ENCODE data around the gene FAM114A1.

FAM114A1 gene

DNA sequence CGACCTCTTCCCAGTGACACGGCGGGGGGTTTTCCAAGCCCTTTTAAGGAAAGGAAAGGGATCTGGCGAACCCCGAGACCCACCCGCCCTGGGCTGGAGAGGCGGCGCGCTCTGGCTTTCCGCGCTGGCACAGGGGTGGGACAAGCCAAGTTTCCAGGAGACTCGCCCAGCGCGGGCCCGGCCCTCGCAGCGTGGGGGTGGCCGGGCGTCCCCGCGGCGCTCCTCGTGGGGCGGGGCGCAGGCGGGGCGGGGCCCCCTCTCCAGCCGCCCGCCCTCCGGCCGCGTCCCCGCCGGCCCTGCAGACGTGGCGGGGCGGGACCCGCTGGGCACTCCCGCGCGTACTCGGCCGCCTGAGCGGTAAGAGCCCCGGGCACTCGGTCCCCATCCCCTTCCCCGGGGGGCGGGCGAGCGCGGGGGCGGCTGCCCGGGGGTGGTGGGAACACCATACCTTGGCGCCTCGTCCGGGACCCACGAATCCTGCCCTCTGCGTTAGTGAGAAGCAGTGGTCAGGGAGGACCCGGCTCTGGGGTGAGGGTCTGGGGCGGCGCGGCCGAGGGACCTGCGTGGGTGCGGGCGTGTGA lies at the start of gene FAM114A1:
Gene FAM114A1 (plus strand): TSS at position 329 of the 581 bp plus-strand sequence. CDS start 10,273 bp downstream, outside the sequence.
- peak; percentile 21 for DNase-seq

DNA sequence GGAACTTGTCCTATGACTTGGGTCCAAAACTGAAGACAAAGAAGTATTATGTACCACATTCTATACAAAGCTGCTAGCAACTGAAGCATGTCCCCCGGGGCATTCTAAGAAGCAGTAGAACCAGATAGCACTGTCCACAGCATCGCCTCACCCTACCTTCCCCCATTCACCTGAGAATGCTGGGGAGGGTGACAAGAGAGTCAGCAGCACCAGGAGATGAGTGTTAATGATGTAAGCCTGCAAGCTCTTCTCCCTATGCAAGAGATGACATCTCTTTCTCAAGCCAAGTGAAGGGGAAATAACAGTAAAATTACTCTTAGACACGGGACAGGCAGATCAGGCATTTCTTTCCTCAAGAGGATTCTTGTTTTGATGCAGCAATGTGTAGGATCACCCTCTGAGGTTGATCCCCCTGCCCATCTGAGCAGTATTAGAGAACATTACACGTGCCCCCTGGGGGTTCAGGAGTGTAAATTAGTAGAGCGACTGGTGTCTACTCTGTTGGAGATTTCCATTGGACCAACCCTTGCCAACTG lies 49.1 kb upstream of the FAM114A1 start:
- no peak for DNase-seq

DNA sequence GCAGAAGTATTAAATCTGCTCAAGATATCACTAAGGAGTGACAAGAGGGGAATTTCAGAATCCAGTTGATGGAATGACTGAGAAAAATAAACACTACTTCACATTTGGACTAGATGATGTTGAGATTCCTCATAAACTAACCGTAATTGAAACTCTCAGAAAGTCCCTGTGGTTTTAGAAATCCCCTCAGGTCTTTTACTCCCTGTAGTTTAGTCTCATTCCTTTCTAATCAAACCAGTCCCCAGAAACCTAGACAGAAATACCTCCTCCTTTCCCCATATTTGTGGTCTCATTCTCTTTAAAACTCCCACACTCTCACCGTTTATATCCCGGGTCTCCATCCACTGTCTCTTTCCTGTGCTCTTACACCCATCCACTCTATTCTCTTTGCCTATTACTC lies 48.0 kb upstream of the FAM114A1 start:
- no peak for DNase-seq

DNA sequence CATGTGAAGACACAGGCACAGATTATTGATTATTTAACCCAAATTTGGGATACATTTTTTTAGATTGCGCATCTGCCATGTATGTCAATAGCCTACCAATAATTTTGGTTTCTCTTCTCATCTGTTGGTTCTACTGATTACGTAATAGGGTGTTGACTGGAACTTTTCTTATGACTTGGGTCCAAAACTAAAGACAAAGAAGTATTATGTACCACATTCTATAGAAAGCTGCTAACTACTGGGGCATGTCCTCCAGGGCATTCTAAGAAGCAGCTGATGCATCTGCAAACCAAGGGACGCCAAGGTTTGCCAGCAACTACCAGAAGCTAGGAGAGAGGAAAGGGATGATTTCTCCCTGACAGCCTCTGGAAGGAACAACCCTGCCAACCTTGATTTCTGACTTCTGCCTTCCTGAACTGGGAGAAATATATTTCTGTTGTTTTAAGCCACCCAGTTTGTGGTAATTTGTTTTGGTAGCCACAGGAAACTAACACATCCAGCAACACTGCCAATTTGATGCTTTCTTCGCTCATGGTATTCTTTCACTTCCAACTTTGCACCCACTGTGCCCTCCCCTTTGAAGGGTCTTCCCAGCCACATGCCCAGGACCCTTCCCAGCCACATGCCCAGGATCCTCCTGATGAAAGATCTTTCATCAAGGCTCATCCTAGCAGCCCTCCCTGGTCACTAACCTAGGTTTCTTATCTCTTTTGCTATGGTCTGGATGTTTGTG lies 47.1 kb upstream of the FAM114A1 start:
- no peak for DNase-seq

DNA sequence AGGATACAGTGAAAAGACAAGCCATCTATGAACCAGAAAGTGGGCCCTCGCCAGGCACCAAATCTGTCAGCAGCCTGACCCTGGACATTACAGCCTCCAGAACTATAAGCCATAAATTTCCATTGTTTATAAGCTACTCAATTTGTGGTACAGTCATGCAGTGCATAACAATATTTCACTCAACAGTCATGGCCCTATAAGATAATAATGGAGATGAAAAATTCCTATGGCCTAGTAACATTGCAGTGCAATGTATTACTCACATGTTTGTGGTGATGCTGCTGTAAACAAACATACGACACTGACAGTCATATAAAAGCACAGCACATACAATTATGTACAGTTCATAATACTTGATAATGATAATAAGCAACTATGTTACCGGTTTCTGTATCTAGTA lies 45.9 kb upstream of the FAM114A1 start:
- no peak for DNase-seq

DNA sequence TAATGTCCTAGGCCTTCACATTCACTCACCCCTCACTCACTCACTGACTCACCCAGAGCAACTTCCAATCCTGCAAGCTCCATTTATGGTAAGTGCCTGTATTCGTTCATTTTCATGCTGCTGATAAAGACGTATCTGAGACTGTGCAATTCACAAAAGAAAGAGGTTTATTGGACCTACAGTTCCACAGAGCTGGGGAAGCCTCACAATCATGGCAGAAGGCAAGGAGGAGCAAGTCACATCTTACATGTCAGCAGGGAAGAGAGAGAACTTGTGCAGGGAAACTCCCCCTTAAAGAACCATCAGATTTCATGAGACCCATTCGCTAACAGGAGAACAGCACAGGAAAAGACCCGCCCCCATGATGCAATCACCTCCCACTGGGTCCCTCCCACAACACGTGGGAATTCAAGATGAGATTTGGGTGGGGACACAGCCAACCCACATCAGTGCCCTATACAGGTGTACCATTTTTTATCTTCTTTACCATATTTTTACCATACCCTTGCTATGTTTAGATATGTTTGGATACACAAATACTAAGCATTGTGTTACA lies 44.8 kb upstream of the FAM114A1 start:
- DNase-seq, result no peak

DNA sequence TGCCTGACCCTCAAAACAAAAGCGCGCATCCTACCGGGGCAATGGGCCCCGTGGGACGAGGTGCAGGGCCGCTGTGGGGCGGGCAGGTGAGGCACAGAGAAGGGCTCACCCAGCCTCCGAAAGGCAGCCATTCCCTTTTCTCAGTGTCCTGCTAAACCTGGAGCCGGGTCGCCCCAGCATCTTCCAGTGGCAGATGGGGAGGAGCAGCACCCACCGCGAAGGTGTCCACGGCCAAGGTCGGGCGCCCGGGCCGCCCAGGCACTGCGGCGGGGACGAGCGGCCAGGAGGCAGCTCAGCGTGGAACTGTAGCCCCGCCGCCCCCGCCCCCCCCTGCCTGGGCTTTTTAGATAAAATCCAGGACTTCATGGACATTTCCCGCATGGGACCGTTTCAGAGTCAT lies 43.8 kb upstream of the FAM114A1 start:
- no peak for DNase-seq

DNA sequence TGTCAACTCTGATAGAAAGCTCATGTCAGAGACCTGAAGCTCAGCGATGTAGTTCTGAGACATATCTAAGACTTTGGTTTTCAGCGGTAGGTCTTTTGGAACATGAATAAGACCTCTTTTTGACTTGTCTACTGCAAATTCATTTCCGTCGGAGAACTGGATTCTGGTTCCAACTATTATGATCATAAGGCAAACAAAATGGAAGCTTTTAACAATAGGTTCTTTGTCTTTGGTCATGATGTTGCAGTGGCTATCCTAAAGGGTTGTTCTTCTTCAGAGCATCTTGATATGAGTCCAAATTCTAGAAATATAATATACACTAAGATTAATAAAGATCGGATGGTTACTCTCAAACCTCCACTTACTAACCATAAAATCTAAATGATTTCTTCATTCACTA lies 38.4 kb upstream of the FAM114A1 start:
- no peak for DNase-seq

DNA sequence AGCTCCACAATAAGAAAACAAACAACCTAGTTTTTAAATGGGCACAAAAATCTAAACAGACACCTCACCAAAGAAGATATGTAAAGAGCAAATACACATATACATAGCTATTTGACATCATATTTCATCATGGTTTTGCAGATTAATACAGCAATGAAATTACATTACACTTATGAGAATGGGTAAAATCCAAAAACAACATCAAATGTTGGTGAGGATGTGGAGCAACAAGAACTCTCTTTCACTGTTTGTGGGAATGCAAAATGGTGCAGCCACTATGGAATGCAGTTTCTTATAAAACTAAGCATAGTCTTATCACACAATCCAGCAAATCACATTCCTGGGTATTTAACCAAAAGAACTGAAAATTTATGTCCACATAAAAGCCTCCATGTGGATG lies 36.0 kb upstream of the FAM114A1 start:
- no peak for DNase-seq

DNA sequence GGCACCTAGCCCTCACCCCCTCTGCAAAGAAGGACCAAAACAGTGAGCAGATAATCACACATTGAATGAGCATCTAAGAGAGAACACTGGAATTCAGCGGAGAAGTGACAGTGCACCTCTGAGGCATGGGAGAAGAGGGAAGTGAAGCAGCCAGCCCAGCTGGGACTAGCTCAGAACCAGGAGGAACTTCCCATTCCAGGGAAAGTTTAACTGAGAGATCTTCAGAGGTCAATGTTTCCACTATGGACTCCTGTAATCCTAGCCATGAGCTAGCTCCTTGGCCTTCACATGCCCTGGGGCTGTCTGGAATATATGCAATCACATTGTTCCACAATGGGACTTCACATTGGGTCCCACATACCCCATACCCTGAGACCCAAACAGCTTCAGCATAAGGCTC lies 35.4 kb upstream of the FAM114A1 start:
- no peak for DNase-seq

DNA sequence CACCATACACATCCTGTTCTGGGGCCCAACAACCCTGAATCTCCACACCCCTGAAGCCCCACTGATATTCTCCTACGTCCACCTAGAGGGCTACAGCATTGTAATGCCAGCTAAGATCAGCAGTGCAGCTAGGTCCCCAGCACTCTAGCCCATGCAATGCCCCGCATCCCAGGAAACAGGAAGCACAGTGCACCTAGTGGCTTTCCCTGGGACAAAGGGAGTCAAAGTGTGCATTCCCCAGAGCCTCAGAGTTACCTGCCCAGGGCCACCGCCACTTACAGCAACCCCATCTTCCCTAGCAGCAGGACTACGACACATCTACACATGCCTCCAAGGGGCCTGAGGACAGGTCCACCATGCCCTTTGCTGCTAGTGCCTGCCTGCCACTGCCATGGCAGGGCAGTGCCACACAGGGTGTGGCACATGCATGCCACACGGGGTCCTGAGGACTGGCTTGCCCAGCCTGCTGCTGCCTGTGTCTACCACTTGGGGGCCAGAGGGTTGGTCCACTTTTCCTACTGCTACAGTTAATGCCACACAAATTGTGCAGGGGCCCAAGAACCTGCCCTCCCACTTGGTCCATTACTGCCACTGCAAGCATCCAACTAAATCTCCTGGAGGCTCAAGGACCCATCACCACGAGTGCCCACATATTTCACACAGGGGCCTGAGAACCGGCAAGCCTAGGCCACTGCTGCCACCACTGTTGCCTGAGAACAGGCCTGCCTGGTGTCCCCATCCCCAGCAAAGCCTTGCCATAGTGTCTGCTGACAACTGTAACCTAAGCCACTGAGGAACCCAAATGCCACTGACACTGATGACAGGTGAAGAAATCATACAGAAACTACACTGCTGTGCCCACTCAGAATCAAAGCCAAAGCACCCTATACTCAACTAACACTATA lies 34.7 kb upstream of the FAM114A1 start:
- DNase-seq, result no peak

DNA sequence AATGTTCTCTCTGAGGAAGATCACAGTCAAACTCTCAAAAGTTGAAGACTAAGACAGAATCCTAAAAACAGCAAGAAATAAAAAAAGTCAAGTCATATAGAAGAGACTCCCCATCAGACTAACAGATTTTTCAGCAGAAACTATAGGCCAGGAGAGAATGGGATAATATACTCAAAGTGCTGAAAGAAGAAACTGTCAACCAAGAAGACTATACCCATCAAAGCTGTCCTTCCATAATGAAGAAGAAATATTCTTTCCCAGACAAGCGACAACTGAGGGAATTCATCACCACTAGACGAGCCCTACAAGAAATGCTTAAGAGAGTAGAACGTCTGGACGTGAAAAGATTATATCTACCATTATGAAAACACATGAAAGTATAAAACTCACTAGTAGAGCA lies 33.0 kb upstream of the FAM114A1 start:
- DNase-seq, result no peak

DNA sequence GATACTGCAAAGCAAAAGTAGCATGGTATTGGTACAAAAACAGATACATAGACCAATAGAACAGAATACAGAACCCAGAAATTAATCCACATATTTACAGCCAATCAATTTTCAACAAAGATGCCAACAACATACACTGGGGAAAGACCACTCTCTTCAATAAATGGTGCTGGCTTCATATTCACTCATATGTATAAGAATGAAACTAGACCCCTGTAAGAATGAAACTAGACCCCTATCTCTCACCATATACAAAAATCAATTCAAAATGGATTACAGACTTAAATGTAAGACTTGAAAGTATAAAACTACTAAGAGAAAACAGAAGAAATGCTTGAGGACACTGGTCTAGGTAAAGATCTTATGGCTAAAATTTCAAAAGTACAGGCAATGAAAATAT lies 30.3 kb upstream of the FAM114A1 start:
- no peak for DNase-seq

DNA sequence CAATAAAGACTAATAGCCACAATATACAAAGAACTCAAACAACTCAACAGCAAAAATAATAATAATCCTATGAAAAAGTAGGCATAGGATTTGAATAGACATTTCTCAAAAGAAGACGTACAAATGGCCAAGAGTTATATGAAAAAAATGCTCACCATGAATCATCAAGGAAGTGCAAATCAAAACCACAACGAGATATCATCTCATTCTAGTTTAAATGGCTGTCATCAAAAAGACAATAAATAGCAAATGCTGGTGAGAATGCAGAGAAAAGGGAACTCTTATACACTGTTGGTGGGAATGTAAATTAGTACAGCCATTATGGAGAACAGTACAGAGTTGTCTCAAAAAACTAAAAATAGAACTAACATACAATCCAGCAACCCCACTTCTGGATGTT lies 29.8 kb upstream of the FAM114A1 start:
- peak; percentile 20 for DNase-seq

DNA sequence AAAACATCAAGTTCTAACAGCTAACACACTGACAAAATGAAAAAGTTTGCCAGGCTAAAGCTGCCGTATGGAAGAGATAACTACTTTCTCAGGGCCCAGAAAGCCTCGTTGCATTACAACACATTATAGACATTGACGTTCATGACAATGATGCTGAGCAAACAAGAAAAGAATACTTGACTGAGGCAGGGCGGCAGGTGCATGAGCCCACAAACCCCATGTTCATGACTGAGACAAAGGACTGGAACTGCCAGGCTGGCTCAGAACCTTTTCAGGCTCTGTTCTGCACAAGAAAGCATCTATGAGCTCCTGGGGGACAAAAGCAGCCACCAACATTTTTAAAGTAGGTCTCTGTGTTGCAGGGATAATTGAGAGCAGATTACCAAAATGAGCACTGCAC lies 24.6 kb upstream of the FAM114A1 start:
- no peak for DNase-seq

DNA sequence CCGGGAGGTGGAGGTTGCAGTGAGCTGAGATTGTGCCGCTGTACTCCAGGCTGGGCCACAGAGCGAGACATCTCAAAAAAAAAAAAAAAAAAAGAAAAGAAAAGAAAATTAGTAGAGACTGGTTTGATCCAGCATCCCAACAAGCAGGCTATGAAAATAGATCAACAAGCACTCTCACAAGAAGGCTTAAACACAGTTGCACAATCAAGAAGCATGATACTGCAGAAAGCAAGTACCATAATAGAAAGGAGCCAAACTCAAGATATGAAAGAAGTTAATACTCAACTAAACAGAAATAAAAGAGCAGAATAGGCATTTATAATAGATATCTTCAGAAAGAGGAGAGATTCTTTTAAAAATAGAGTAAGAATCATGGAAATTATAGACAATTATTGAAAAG lies 21.6 kb upstream of the FAM114A1 start:
- DNase-seq, result peak; percentile 10

DNA sequence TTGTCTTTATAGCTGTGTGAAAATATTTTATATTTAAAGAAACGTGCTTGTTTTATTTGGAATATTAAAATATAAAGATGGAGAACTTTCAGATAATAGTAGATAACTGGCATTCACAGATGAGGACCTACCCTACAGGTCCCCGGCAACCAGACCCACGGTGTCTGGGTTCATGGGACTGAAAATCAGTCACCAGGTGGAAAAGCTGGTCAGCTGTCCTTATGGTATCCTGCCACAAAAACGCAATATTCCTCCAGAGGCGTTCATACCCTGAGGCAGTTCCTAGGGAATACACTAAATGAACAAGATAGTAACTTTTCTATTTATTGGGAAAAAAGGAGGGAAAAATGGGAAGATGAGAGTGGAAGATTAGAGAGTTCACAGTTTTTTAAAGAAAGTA lies 12.1 kb upstream of the FAM114A1 start:
- no peak for DNase-seq

DNA sequence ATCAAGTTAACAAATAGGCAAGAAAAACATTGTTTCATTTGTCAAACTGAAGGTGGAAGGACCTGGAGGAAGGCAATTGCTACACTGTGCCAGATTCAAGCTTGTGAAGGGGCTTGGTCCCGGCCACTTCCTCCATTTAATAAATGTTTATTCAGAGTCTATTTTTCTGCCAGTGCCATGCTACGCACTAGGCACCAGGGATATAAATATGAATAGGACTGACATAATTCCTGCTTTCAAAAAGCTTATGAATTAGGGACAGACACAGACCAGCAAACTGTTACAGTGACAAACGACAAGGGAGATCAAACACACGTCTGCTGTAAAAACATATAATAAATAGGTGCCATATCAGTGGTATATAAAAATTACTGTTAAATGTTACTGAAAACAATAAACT lies 11.6 kb upstream of the FAM114A1 start:
- DNase-seq, result peak; percentile 36

DNA sequence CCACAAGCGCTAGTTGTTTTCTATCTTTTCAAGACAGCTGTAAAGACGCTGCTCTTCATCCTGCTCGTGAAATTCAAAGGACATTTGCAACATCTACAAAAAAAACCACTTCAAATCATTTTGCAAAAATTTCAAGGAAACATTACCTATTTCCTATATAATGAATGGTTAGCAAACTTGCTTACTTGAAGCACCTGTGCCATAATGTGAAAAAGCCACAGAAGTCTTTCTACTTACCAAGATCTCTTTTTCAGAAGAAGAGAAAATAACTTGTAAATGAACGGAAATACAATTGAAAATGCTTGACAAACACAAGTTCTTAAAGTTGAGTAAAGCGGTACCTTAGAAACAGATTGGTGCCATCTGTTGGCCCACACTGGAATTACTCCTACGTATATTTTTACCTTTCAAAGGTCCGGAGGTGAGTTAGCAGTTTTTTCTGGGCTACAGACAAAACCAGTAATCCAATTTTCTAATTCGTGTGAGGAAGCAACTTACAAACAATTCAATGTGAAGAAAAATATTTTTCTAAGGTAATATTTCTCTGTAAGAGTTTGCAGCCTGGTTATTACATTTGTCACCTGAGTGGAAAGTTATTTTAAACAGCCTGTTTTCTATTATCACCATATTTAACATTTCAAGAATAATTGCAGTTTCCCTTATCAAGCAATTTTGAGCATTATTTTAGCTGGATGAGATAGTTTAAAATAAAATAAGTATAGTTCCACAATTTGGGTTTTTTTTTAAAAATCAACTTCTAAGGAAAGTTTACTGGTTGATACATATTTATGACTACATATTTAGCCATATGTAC lies 10.9 kb upstream of the FAM114A1 start, which contains the start of gene TLR6:
Gene TLR6 (minus strand): TSS at position 294 of the 814 bp plus-strand sequence. CDS start 27,344 bp downstream, outside the sequence.
- DNase-seq, result peak; percentile 64

DNA sequence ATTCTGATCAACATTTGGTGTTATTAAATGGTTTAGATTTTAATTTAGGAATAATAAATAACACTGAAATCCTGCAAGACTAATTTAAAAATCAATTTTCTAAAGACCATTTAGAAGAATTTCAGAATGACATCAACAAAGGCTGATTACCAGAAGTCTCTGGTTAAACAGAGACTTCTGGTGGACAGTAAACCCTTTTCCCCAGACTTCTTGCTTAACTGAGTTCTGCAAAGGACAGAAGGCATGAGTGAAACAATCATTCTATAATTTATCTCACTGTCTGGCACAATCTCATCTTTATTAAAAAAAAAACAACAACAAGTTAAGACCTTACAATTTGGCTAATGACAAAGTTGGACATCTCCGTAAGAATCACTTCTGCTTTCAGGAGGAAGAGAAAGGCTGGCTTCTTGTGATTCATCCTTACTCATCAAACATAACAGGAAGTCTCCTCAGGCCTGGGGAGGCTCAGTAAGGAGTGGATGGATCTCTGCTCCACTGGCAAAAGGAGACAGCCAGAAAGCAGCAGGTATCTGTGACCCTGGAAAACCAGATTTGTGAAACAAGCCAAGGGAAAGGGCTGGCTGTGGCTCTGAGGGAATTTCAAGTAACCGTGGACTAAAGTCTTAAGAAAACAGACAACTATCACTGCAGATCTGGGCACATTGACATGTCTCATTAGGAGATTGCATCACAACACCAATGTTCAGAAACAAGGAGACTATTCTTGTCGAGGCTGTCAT lies 10.1 kb upstream of the FAM114A1 start:
- peak; percentile 97 for DNase-seq

DNA sequence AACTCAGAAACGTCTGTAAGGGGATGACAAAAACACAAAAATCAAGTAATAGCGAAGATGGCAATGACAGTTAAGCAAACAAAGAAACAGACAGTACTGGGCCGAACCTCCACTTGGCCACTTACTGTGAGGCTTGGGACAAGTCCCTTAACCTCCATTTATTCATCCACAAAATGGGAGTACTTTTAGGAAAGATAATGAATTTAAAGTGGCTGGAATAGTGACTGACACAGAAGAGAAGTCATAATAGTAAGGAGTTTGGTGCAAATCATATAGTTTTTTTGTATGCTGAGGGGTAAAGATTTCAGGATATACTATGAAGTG lies 9.5 kb upstream of the FAM114A1 start:
- DNase-seq, result no peak

DNA sequence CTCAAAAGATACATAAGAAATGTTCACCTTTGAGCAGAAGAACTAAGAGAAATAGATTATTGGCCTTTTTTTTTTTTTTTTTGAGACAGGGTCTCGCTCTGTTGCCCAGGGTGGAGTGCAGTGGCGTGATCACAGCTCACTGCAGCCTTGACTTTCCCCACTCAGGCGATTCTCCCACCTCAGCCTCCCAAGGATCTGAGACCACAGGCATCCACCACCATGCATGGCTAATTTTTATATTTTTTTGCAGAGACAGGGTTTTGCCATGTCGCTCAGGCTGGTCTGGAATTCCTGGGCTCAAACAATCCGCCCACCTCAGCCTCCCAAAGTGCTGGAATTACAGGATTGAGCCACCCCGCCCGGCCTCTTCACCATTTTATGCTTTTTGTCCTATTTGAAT lies 8.1 kb upstream of the FAM114A1 start:
- no peak for DNase-seq
